GM18519 (cell line): ENCODE results near the gene PROKR1.

ENCODE experiments used
- ATAC-seq: cut with Tn5 transposase; IDR thresholded peaks from one replicate; pipeline ENCODE4 v1.9.1; 2021; ENCODE audit warnings: mild to moderate bottlenecking, moderate library complexity; ENCODE audit not compliant: unreplicated experiment, low FRiP score

The PROKR1 gene

DNA sequence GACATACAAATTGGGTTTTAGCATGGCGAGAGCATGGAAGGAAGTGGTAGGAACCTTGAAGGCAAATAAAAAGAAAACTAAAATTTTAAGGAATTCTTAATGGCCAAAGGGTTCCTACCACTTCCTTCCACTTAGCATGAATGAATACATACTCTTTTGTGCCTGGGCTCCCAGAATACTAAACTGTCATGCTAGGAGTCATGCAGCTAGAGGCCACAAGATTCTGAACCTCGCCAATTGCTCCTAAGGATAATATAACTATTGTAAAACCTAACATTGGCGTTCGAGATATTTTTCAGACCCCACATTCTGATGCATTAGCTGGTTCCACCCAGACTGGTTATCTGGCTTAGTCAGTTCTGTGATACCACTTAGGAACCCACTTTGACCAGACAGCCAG, 52.6 kb downstream of the PROKR1 start:
- no peak for ATAC-seq

DNA sequence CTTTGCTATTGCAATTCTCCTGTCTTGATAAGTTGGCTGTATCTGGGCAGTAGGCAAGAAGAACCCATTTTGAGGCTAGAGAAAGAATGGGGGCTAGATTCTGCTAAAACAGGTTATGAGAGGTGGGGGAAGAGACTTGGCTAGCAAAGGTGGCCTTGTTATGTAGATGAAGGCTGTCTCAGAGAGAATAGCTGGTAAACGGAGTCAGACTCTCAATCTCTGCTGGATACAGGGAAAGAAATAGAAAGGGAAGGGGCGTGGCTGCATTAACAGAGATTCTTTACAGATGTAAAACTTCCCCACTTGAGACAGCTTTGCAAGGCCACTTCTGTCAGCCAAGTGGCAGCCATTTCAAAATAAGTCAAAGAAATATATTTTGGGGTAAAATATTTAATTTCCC, 53.2 kb downstream of the PROKR1 start:
- ATAC-seq = no peak

GRCh38 chr2:68698567-68699377, 55.4 kb downstream of the PROKR1 start:
- ATAC-seq = no peak

DNA sequence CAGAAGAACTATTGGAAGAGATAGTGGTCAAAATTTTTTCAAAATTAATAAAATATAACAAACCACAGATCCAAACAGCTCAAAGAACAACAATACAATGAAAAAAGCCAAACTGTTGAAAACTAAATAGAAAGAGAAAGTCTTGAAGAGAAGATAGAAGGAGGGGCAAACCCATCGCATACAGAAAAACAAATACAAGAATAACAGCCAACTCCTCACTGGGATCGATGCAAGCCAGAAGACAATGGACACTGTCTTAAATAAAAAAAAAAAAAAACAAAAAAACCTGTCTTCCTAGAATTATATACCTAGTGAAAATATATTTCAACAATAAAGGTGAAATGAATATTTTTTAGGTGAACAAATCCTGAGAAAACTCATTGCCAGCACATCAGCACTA, 57.2 kb downstream of the PROKR1 start:
- ATAC-seq = no peak

GRCh38 chr2:68706637-68707036, 63.3 kb downstream of the PROKR1 start:
- ATAC-seq = no peak
